ENCODE measurements around the gene NUDT3.

The NUDT3 gene

DNA sequence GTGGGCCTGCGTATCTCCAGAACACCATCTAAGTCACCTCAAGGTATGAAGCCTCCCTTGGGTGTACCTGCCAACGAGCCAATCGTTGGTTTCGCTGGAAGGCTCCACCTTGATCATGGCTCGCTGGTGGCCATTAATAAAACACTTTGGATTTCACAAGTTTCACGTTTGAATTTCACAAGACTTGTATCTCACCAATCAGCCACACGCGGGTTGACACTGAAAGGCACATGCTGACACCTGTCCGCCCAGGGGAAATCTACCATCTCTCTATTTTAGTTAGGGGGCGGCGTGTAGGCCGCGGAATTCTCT is 156.4 kb downstream of the NUDT3 start:
- DNase-seq, result peak; percentile 61

DNA sequence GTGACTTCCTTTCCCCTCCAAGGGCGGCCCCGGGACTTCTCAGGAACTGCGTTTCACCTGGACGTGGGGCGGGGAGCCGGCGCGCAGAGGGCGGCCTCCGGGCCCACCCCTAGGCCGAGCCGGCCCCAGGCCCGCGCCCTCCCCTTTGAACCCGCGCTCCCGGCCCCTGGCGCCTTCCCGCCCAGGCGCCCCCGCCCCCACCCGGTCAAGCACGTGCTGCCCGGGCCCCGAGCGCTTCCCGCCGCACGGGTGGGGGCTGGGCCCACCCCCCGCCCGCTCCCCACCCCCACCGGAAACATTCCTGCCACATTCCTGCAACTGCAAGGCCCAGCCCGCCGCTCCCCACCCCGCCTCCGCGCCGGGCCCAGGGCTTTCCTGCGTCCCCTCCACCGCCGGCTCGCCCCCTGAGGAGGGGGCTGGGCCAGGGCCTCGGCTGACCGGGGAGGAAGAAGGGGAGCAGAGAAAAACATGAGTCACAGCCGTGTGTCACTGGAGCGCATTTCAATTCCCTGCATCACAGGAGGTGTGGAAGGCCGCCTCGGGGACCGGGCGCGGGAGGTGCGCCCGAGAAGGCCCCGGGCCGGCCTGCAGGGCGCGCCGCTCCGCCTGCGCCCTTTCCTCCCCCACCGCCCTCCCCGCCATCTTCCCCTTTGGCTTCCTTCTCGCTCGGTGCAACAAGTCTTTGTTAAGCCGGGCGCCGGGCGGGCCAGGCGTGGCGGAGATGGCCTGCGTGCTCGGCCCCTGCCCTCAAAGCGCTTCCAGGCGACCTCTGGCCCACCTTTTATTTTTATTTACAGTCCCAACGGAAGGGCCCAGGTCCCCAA is 156.9 kb downstream of the NUDT3 start:
- DNase-seq, result peak; percentile 81

DNA sequence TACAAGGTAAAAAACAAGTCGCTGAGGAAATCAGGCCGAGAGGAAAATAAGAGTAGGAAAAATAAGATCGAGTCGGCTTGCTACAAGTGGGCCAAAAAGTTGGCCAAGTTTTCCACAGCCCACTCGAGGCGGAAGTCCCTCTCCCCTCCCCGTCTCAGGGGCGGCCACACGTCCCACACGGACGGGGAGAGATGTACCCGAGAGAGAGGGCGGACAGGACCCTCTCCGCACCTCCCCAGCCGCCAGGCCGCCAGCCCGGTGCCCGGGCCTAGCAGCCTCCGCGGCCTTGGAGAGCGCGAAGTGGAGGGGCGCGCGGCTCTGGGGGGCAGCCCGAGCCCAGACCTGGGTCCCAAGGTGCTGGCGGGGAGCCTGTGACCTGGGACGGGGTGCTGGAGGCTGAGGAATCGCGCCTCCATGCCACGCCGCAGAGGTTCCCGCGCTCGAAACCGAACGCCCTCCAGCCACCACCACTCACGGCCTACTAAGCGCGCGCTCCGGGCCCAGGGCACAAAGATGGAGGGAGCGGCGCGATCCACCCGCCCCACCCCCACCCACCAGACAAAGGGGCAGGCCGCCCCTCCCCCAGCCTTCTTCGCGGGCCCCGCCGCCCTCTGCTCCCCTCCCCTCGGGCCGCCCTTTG is 157.7 kb downstream of the NUDT3 start:
- DNase-seq, result no peak

DNA sequence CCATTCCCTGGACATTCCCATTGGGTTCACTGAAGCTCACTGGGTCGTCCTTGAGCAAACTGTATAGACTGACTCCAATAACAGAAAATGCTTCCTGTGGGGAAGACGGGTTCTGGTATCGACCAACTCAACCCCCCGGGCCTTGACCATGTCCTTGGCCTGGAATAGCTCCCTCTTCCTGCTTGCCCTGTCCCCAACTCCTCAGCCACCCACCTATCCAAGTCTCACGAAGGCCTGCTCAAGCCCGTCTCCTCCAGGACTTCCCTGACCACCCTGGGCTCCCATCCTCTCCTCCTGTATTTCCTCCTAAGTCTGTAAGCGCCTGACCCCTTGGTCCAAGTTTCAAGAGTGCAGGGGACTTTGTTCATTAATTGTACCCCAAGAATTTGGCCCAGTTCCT is 158.6 kb downstream of the NUDT3 start:
- no peak for DNase-seq

DNA sequence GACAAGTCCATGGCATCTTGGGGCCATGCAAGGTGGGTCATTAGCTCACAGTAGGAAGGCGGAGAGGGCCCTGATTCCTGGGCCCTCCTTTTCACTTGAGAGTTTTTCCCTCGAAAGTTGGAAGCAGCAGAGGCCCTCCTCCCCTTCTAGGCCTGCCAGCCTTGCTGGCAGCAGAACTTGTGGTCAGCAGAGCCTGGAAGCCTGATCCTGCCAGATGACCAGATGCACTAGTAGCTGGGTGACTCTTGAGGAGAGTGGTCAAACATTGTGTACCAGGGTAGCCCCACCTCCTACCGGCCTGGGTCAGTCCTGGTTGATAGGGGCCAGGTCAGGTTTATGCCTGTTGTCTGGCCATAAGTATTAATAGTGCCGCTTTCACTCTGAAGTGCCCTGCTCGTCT is 159.6 kb downstream of the NUDT3 start:
- no peak for DNase-seq

DNA sequence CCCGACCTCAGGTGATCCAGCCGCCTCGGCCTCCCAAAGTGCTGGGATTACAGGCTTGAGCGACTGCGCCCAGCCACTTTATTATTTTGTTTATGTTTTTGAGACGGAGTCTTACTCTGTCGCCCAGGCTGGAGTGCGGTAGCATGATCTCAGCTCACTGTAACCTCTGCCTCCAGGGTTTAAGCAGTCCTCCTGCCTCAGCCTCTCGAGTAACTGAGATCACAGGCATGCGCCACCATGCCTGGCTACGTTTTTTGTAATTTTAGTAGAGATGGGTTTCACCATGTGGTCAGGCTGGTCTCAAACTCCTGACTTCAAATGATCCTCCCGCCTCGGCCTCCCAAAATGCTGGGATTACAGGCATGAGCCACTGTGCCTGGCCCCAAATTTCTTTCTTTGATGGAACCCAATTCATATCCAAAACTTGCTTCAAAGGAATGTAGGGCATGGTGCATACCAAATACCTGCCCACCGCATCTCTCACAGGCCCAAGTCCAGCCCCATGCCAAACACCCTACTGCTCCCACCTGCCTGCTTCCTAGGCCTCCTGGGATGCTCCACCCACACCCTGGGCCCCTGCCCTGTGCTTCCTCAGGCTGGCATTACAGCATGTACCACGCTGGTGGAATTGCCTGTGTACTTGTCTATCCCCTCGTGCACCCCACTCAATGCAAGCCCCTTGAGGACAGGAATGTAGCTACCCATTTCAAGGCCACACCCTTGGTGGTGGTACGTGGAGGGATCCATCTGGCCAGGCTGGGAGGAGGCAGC is 160.7 kb downstream of the NUDT3 start:
- no peak for DNase-seq

DNA sequence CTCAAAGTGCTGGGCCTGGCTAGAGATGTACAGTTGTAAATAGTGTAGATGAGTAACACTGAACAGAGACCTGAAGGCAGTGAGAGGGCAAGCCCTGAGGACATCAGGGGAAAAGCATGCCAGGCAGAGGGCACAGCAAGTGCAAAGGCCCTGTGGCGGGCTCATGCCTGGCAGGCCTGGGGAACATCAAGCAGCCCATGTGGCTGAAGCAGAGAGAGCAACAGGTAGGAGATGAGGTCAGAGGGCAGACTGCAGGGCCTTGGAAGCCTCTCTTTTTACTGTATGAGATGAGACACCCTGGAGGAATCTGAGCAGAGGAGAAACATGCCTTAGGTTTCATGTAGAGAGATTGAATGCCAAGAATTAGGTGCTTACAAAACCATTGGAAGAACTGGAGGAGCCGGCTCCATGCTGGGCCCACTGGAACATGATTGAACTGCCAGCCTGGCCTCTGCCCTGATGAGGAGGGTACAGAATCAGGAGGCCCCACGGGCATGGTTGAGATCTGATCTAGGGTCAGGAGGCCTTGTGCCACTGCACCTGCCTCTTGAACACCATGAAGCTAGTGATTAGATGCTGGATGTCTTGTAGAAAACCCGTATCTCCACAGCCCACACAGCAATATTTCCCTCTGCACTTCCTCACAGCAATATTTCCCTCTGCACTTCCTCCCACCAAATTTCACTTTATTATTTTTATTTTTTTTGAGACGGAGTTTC is 161.7 kb downstream of the NUDT3 start:
- DNase-seq, result no peak

DNA sequence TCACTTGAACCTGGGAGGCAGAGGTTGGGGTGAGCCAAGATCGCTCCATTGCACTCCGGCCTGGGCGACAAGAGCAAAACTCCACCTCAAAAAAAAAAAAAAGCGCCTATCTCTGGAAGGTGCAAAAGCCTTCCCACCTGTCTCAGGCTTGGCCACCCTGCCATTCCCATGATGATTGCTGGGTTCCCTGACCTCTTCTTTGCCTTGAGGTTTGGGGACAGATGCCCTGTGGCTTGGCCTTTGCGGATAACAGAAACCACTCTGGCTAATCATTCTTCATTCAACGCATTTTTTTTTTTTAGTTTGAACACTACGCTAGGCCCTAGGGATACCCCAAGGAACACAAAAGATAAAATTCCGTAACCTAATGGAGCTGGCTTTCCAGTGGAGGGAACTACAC is 162.6 kb downstream of the NUDT3 start:
- DNase-seq, result no peak

All from stimulated activated CD4-positive, alpha-beta T cell treated with anti-CD3 and anti-CD28 coated beads, Interleukin-1b, Interleukin-23, amount 100 ng/mL, for 48 hours (primary cell).